Natural killer cell (primary cell): ENCODE measurements around the gene RCN1. TPM values are rescaled to one million over a fixed set of nuclear protein-coding genes. Genes with fewer than 3 reads are reported as not detected.

ENCODE experiments used
- ATAC-seq, 3 donors: fragments of 150-1000 bp in 2 of 3; fragments of 200-7000 bp in 1 of 3; cut with Tn5 transposase; 1 replicate in 1 of 3; 2 replicates in 2 of 3; pipeline ENCODE4 v1.10.0; 2021; ENCODE audit warnings: mild to moderate bottlenecking in 2 of 3, moderate library complexity in 2 of 3
- DNase-seq, 2 donors: peaks; one replicate each; pipeline versions ENCODE4 v3.0.0 to v3.0.0-alpha.2; 2013 to 2021; ENCODE audit warnings: mixed read lengths in 1 of 2
- H3K27ac ChIP-seq: one replicate; pipeline ENCODE4 v1.5.1; 2013; ENCODE audit warnings: mild to moderate bottlenecking, low read length
- H3K27me3 ChIP-seq: one replicate; pipeline ENCODE4 v1.6.1; 2013; ENCODE audit warnings: low read length; ENCODE audit not compliant: control insufficient read depth, insufficient read depth
- H3K36me3 ChIP-seq: one replicate; pipeline ENCODE4 v1.6.1; 2013; ENCODE audit warnings: low read length; ENCODE audit not compliant: control insufficient read depth, insufficient read depth
- H3K4me1 ChIP-seq: one replicate; pipeline ENCODE4 v1.6.1; 2013; ENCODE audit warnings: low read length; ENCODE audit not compliant: control insufficient read depth, insufficient read depth
- H3K4me3 ChIP-seq: one replicate; pipeline ENCODE4 v1.5.1; 2013; ENCODE audit warnings: low read length
- H3K9me3 ChIP-seq: one replicate; pipeline ENCODE4 v1.6.1; 2013; ENCODE audit warnings: low read length; ENCODE audit not compliant: control insufficient read depth, insufficient read depth
- H3K27ac Mint-ChIP-seq, 2 donors: one replicate each; pipeline ENCODE4 v1.8.0; 2022; ENCODE audit warnings: mild to moderate bottlenecking in 2 of 2, mixed read lengths in 2 of 2, moderate library complexity in 1 of 2
- H3K27me3 Mint-ChIP-seq, 2 donors: one replicate each; pipeline ENCODE4 v1.8.0; 2022; ENCODE audit warnings: low read depth in 2 of 2, mixed read lengths in 2 of 2
- H3K36me3 Mint-ChIP-seq: one replicate; pipeline ENCODE4 v1.8.0; 2022; ENCODE audit warnings: mixed read lengths
- H3K4me1 Mint-ChIP-seq, 2 donors: one replicate each; pipeline ENCODE4 v1.8.0; 2022; ENCODE audit warnings: mixed read lengths in 2 of 2
- H3K4me3 Mint-ChIP-seq: one replicate; pipeline ENCODE4 v1.8.0; 2022; ENCODE audit warnings: mild to moderate bottlenecking, moderate library complexity, mixed read lengths
- H3K9me3 Mint-ChIP-seq, 2 donors: one replicate each; pipeline ENCODE4 v1.8.0; 2022; ENCODE audit warnings: mixed read lengths in 2 of 2
- CTCF ChIP-seq: fragments of 200-600 bp; IDR thresholded peaks from one replicate; pipeline ENCODE4 v1.8.0; 2022; ENCODE audit warnings: antibody characterized with exemption
- WGBS: methylation state at CpG from one replicate; pipeline ENCODE4 v1.1.7; 2013; ENCODE audit warnings: missing lambda C conversion rate; ENCODE audit not compliant: insufficient coverage; 5-methylcytosine and 5-hydroxymethylcytosine counted together
- intact Hi-C: fragments of 100-400 bp; cut with micrococcal nuclease; formaldehyde crosslinking; loops from one replicate; pipeline ENCODE4 v1.14.2; 2022
- total RNA-seq, 4 donors: library from RNA; stranded (reverse); fragments of 120-200 nt in 1 of 4; gene quantifications; one replicate each; pipeline versions ENCODE4 v1.2.3 to v1.2.4, GENCODE V29; 2013 to 2022

Gene RCN1
- total RNA-seq, 3 donors from 2014 or later (not counting 1 experiment from before 2014, with no cell fraction given) = 19.1 to 21.2 (median 20.3) TPM

GRCh38 chr11:32045456-32045855 lies 45.4 kb upstream of the RCN1 start:
- no peaks in the 10 kb centered on the region for H3K4me1 Mint-ChIP-seq
- H3K27ac Mint-ChIP-seq = no peak overlapping the region

GRCh38 chr11:32050264-32050663 lies 40.6 kb upstream of the RCN1 start:
- no peak for ATAC-seq
- Histone ChIP-seq H3K27ac (no peak overlapping the region), H3K9me3 (no peaks in the 10 kb centered on the region), H3K4me1 (peaks cover 2% of the 10 kb centered on the region), H3K27me3 (no peaks in the 10 kb centered on the region), H3K36me3 (no peaks in the 10 kb centered on the region), H3K4me3 (no peak overlapping the region)
- no peak overlapping the region for H3K4me3 Mint-ChIP-seq
- H3K36me3 Mint-ChIP-seq = no peaks in the 10 kb centered on the region
- no peak for TF ChIP-seq CTCF
- no peak for DNase-seq
- WGBS = 79% methylated on average over 4 of the region's 4 CpGs
- H3K27ac Mint-ChIP-seq = no peak overlapping the region
- H3K27me3 Mint-ChIP-seq = peaks cover 17 to 83% of the 10 kb centered on the region in 2 donors
- peaks cover 0 to 4% of the 10 kb centered on the region in 2 donors for H3K4me1 Mint-ChIP-seq
- intact Hi-C loops = no loop called here
- no peaks in the 10 kb centered on the region for H3K9me3 Mint-ChIP-seq

More at GRCh38 chr11:32045456-32045855, 45.4 kb upstream of the RCN1 start:
- H3K27me3 Mint-ChIP-seq = peaks cover 22 to 71% of the 10 kb centered on the region in 2 donors
- intact Hi-C loops = no loop called here
- H3K4me3 ChIP-seq = no peak overlapping the region
- no peaks in the 10 kb centered on the region for H3K9me3 ChIP-seq
- no peaks in the 10 kb centered on the region for H3K36me3 ChIP-seq
- H3K36me3 Mint-ChIP-seq = no peaks in the 10 kb centered on the region
- no peaks in the 10 kb centered on the region for H3K4me1 ChIP-seq
- no peak for DNase-seq
- no peaks in the 10 kb centered on the region for H3K27me3 ChIP-seq
- ATAC-seq = no peak
- no peak overlapping the region for H3K4me3 Mint-ChIP-seq
- no peaks in the 10 kb centered on the region for H3K9me3 Mint-ChIP-seq
- TF ChIP-seq CTCF = no peak
- H3K27ac ChIP-seq = no peak overlapping the region

GRCh38 chr11:32052215-32052614 lies 38.7 kb upstream of the RCN1 start:
- ATAC-seq = peak in 2 of 3 donors; percentile 61
- no peaks in the 10 kb centered on the region for H3K36me3 Mint-ChIP-seq
- Histone ChIP-seq H3K9me3 (no peaks in the 10 kb centered on the region), H3K27ac (no peak overlapping the region), H3K4me3 (no peak overlapping the region), H3K27me3 (no peaks in the 10 kb centered on the region), H3K4me1 (peaks cover 2% of the 10 kb centered on the region), H3K36me3 (no peaks in the 10 kb centered on the region)
- H3K4me3 Mint-ChIP-seq = no peak overlapping the region
- peak; percentile 35 to 76 for DNase-seq
- intact Hi-C loops = loop anchor here (1.0 kb wide), 2 partner anchors 102 to 124 kb away; no protein-coding TSS in a partner anchor
- peaks cover 16 to 66% of the 10 kb centered on the region in 2 donors for H3K27me3 Mint-ChIP-seq
- H3K9me3 Mint-ChIP-seq = no peaks in the 10 kb centered on the region
- peak; percentile 88 for TF ChIP-seq CTCF
- H3K27ac Mint-ChIP-seq = no peak overlapping the region
- WGBS = 8% methylated on average over 5 of the region's 6 CpGs
- H3K4me1 Mint-ChIP-seq = peaks cover 0 to 4% of the 10 kb centered on the region in 2 donors

- no peak overlapping the region for H3K4me3 Mint-ChIP-seq
- intact Hi-C loops = no loop called here
- no peak overlapping the region for H3K27ac ChIP-seq
- peaks cover 2% of the 10 kb centered on the region for H3K4me1 ChIP-seq
- H3K4me3 ChIP-seq = no peak overlapping the region
- peaks cover 19 to 72% of the 10 kb centered on the region in 2 donors for H3K27me3 Mint-ChIP-seq
- no peaks in the 10 kb centered on the region for H3K9me3 ChIP-seq
- no peak for TF ChIP-seq CTCF
- no peaks in the 10 kb centered on the region for H3K36me3 Mint-ChIP-seq
- no peak overlapping the region for H3K27ac Mint-ChIP-seq
- peaks cover 0 to 4% of the 10 kb centered on the region in 2 donors for H3K4me1 Mint-ChIP-seq
- no peaks in the 10 kb centered on the region for H3K36me3 ChIP-seq
- no peaks in the 10 kb centered on the region for H3K9me3 Mint-ChIP-seq
- ATAC-seq (no peak), DNase-seq (no peak)
- 84% methylated on average over 3 of the region's 7 CpGs for WGBS
- H3K27me3 ChIP-seq = no peaks in the 10 kb centered on the region
Measured at GRCh38 chr11:32053151-32053888, 37.6 kb upstream of the RCN1 start.
